HG03469 (cell line): ENCODE measurements around the gene RALY.

ENCODE experiments used
- ATAC-seq: cut with Tn5 transposase; IDR thresholded peaks from one replicate; pipeline ENCODE4 v1.9.1; 2021; ENCODE audit warnings: mild to moderate bottlenecking, moderate library complexity, moderate number of reproducible peaks; ENCODE audit not compliant: unreplicated experiment

Gene RALY

GRCh38 chr20:34074101-34074760 is 80.5 kb downstream of the RALY start:
- no peak for ATAC-seq

GRCh38 chr20:34075647-34076046 is 81.9 kb downstream of the RALY start:
- ATAC-seq: no peak

GRCh38 chr20:34076952-34077351 is 83.2 kb downstream of the RALY start:
- ATAC-seq: no peak

GRCh38 chr20:34078540-34078939 is 84.8 kb downstream of the RALY start:
- no peak for ATAC-seq

GRCh38 chr20:34079818-34080217 is 86.1 kb downstream of the RALY start:
- no peak for ATAC-seq

- ATAC-seq: no peak
Measured at GRCh38 chr20:34082232-34082887, 88.6 kb downstream of the RALY start.

GRCh38 chr20:34083137-34083536 is 89.4 kb downstream of the RALY start:
- no peak for ATAC-seq

GRCh38 chr20:34083781-34084180 is 90.1 kb downstream of the RALY start:
- no peak for ATAC-seq

GRCh38 chr20:34084227-34084923 is 90.7 kb downstream of the RALY start:
- ATAC-seq: no peak

- no peak for ATAC-seq
Measured at GRCh38 chr20:34085544-34086040, 91.9 kb downstream of the RALY start.

GRCh38 chr20:34088305-34089174 is 94.8 kb downstream of the RALY start:
- ATAC-seq: no peak

- no peak for ATAC-seq
Measured at GRCh38 chr20:34089175-34089479, 95.4 kb downstream of the RALY start.

- ATAC-seq: no peak
Measured at GRCh38 chr20:34089655-34090345, 96.1 kb downstream of the RALY start.

- ATAC-seq: no peak
Measured at GRCh38 chr20:34090645-34091044, 96.9 kb downstream of the RALY start.

- no peak for ATAC-seq
Measured at GRCh38 chr20:34091637-34092200, 98.0 kb downstream of the RALY start.

GRCh38 chr20:34093895-34094294 is 100.2 kb downstream of the RALY start:
- no peak for ATAC-seq

- no peak for ATAC-seq
Measured at GRCh38 chr20:34095825-34096224, 102.1 kb downstream of the RALY start.

GRCh38 chr20:34096699-34097444 is 103.2 kb downstream of the RALY start:
- no peak for ATAC-seq

GRCh38 chr20:34098570-34098969 is 104.9 kb downstream of the RALY start:
- ATAC-seq: no peak

- no peak for ATAC-seq
Measured at GRCh38 chr20:34099675-34100074, 106.0 kb downstream of the RALY start.
